GM12878 (cell line): ENCODE measurements around the gene LPCAT4. TPM values are rescaled to one million over a fixed set of nuclear protein-coding genes. Genes with fewer than 3 reads are reported as not detected.

Source experiments
- BMI1 ChIP-seq: fragments of 450-650 bp; IDR thresholded peaks from 2 replicates; pipeline ENCODE4 v1.6.1; 2016; ENCODE audit warnings: mild to moderate bottlenecking, moderate library complexity, borderline replicate concordance
- CBX3 ChIP-seq: fragments of 200-600 bp; sonication (generic); IDR thresholded peaks from 2 replicates; pipeline ENCODE4 v1.6.1; 2016; ENCODE audit warnings: low read depth, borderline replicate concordance
- CHD1 ChIP-seq: IDR thresholded peaks from 2 replicates; pipeline ENCODE4 v1.6.1; 2012; ENCODE audit warnings: low read depth, low read length, improper control_type of control experiment
- CHD2 ChIP-seq: IDR thresholded peaks from 2 replicates; pipeline ENCODE4 v1.6.1; 2011; ENCODE audit warnings: low read depth, low read length, improper control_type of control experiment, borderline replicate concordance
- JUND ChIP-seq: IDR thresholded peaks from 2 replicates; pipeline ENCODE4 v1.6.1; 2012; ENCODE audit warnings: low read depth, mild to moderate bottlenecking, low read length, improper control_type of control experiment, moderate library complexity
- KLF5 ChIP-seq: fragments of 450-650 bp; IDR thresholded peaks from 2 replicates; pipeline ENCODE4 v1.6.1; 2014; ENCODE audit warnings: mild to moderate bottlenecking; ENCODE audit not compliant: partially characterized antibody
- MTA2 ChIP-seq: fragments of 450-650 bp; IDR thresholded peaks from 2 replicates; pipeline ENCODE4 v1.6.1; 2016; ENCODE audit warnings: low read depth, mild to moderate bottlenecking, moderate library complexity
- RB1 ChIP-seq: fragments of 450-650 bp; formaldehyde crosslinking; IDR thresholded peaks from 2 replicates; pipeline ENCODE4 v1.6.1; 2017; ENCODE audit warnings: mild to moderate bottlenecking, borderline replicate concordance
- RCOR1 ChIP-seq: conservative IDR thresholded peaks from 2 replicates; pipeline ENCODE4 v1.6.1; 2012; ENCODE audit warnings: low read depth, low read length, improper control_type of control experiment
- SMAD5 ChIP-seq: IDR thresholded peaks from 2 replicates; pipeline ENCODE4 v1.6.1; 2016; ENCODE audit warnings: antibody characterized with exemption, low read depth
- SP1 ChIP-seq: IDR thresholded peaks from one replicate; pipeline ENCODE4 v1.6.1; 2011; ENCODE audit warnings: low read depth, low read length
- ZNF622 ChIP-seq: fragments of 450-650 bp; IDR thresholded peaks from 2 replicates; pipeline ENCODE4 v1.6.1; 2017; ENCODE audit warnings: mild to moderate bottlenecking, inconsistent platforms
- polyA plus RNA-seq, 11 experiments: library from polyadenylated mRNA; depleted of rRNA in 4 of 11; unstranded in 6 of 11; stranded (reverse) in 5 of 11; fragments of >200 nt; fragmentation: Nextera tagmentation in 4 of 11; fragmentation: Illumina TruSeq in 1 of 11; extraction: Ambion mirVana in 4 of 11; extraction: Trizol in 1 of 11; gene quantifications; 1 replicate in 1 of 11; 2 replicates in 10 of 11; pipeline versions ENCODE4 v1.2.1 to v1.2.3, GENCODE V29; 2011 to 2016; ENCODE audit warnings: inconsistent platforms in 2 of 11, missing spikeins in 2 of 11, low read depth in 1 of 11
- total RNA-seq, 4 experiments: library from RNA; depleted of rRNA in 3 of 4; stranded (reverse); fragments of >200 nt in 3 of 4; fragmentation: Illumina TruSeq in 1 of 4; extraction: Trizol in 1 of 4; gene quantifications; 2 replicates each; pipeline versions ENCODE4 v1.2.1 to v1.2.3, GENCODE V29; 2013 to 2021
- TF ChIP-seq, protein P1 (sequence below): fragments of 450-650 bp; IDR thresholded peaks from 2 replicates; pipeline ENCODE4 v1.6.1; 2017; ENCODE audit warnings: mild to moderate bottlenecking, moderate library complexity
- TF ChIP-seq, protein P2 (sequence below), 3 experiments: IDR thresholded peaks in 2 of 3; conservative IDR thresholded peaks in 1 of 3; 2 replicates each; pipeline ENCODE4 v1.5.1; 2011; ENCODE audit warnings: low read depth in 3 of 3, low read length in 3 of 3, mild to moderate bottlenecking in 3 of 3, control low read depth in 2 of 3, moderate library complexity in 2 of 3, inconsistent platforms in 1 of 3, mixed read lengths in 1 of 3; ENCODE audit not compliant: control insufficient read depth in 2 of 3, insufficient read depth in 1 of 3; ENCODE audit errors: extremely low read depth in 1 of 3
- TF ChIP-seq, protein P3 (sequence below): fragments of 450-650 bp; IDR thresholded peaks from 2 replicates; pipeline ENCODE4 v1.6.1; 2017; ENCODE audit warnings: borderline replicate concordance
- TF ChIP-seq, protein P4 (sequence below): fragments of 450-650 bp; formaldehyde crosslinking; IDR thresholded peaks from 2 replicates; pipeline ENCODE4 v1.5.0; 2022; ENCODE audit warnings: mild to moderate bottlenecking, missing genetic modification characterization
- TF ChIP-seq, protein P5 (sequence below): IDR thresholded peaks from 2 replicates; pipeline ENCODE4 v1.6.1; 2012; ENCODE audit warnings: low read depth, low read length, improper control_type of control experiment

Gene LPCAT4
- total and polyA plus RNA-seq, 10 of the 15 experiments (the other 5 are each of a cell fraction or from before 2014, with no cell fraction given), result 14.4 to 57.2 (median 33.0) TPM

DNA sequence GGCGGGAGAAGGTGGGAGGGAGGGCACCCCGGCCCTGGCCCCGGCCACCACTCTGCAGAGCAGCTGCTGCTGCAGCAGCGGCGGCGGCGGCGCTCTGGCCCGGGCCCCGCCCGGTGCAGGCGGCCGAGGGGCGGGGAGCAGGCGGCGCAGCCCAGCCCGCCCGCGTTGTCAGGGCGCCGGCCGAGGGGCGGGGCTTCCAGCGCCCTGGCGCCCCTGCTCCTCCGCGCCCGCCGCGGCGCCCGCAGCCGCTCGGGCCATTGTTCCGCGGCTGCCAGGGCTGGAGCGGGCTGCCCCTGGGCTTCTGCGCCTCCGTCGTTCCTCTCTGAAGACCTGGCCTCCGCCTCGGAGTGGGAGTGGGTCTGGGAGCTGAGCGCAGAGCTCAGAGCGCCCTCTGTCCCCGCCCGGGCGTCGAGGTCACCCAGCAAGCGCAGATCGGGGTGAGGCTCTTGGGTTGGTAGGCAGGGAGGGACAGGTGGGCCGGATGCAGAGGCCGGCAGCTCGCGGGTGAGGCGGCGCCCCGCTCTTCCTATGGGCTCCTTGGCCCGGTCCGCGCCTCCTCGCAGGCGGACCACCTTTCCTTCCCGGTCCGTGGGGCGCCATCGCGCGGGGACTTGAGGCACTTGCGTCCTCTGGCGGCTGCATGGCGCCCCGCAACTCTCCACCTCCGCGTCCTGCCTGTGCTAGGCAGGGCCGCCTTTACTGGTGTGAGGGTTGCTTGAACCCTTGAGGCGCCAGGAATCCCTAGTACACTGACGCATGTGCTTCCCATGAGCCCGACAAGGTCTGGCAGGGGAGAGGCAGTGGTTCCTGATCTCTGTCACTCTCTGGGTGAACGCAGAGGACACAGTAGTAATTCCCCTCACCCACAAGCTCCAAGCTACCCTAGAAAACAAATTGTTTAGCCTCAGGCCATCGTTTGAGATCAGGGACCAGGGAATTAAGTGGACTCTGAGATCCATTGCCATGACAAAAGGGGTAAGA is at the start of gene LPCAT4 (continued):
- TF ChIP-seq, protein P1, sequence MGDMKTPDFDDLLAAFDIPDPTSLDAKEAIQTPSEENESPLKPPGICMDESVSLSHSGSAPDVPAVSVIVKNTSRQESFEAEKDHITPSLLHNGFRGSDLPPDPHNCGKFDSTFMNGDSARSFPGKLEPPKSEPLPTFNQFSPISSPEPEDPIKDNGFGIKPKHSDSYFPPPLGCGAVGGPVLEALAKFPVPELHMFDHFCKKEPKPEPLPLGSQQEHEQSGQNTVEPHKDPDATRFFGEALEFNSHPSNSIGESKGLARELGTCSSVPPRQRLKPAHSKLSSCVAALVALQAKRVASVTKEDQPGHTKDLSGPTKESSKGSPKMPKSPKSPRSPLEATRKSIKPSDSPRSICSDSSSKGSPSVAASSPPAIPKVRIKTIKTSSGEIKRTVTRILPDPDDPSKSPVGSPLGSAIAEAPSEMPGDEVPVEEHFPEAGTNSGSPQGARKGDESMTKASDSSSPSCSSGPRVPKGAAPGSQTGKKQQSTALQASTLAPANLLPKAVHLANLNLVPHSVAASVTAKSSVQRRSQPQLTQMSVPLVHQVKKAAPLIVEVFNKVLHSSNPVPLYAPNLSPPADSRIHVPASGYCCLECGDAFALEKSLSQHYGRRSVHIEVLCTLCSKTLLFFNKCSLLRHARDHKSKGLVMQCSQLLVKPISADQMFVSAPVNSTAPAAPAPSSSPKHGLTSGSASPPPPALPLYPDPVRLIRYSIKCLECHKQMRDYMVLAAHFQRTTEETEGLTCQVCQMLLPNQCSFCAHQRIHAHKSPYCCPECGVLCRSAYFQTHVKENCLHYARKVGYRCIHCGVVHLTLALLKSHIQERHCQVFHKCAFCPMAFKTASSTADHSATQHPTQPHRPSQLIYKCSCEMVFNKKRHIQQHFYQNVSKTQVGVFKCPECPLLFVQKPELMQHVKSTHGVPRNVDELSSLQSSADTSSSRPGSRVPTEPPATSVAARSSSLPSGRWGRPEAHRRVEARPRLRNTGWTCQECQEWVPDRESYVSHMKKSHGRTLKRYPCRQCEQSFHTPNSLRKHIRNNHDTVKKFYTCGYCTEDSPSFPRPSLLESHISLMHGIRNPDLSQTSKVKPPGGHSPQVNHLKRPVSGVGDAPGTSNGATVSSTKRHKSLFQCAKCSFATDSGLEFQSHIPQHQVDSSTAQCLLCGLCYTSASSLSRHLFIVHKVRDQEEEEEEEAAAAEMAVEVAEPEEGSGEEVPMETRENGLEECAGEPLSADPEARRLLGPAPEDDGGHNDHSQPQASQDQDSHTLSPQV, result no peak; the same call in 1 of the 2 replicates
- TF ChIP-seq RCOR1, result no peak
- no peak for TF ChIP-seq ZNF622
- TF ChIP-seq, protein P2, sequence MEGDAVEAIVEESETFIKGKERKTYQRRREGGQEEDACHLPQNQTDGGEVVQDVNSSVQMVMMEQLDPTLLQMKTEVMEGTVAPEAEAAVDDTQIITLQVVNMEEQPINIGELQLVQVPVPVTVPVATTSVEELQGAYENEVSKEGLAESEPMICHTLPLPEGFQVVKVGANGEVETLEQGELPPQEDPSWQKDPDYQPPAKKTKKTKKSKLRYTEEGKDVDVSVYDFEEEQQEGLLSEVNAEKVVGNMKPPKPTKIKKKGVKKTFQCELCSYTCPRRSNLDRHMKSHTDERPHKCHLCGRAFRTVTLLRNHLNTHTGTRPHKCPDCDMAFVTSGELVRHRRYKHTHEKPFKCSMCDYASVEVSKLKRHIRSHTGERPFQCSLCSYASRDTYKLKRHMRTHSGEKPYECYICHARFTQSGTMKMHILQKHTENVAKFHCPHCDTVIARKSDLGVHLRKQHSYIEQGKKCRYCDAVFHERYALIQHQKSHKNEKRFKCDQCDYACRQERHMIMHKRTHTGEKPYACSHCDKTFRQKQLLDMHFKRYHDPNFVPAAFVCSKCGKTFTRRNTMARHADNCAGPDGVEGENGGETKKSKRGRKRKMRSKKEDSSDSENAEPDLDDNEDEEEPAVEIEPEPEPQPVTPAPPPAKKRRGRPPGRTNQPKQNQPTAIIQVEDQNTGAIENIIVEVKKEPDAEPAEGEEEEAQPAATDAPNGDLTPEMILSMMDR (IDR thresholded peaks at IDR 0.05 in 2 of 3, conservative IDR thresholded peaks at IDR 0.05 in 1 of 3; ENCODE audit: control insufficient read depth in 2 of 3, extremely low read depth in 1 of 3, insufficient read depth in 1 of 3, low read depth in 3 of 3, low read length in 3 of 3), result peak; percentile 89 to 96 (median 95); a peak in 5 of 6 replicates
- TF ChIP-seq CBX3, result no peak
- TF ChIP-seq BMI1, result no peak
- TF ChIP-seq JUND, result no peak
- TF ChIP-seq, protein P3, sequence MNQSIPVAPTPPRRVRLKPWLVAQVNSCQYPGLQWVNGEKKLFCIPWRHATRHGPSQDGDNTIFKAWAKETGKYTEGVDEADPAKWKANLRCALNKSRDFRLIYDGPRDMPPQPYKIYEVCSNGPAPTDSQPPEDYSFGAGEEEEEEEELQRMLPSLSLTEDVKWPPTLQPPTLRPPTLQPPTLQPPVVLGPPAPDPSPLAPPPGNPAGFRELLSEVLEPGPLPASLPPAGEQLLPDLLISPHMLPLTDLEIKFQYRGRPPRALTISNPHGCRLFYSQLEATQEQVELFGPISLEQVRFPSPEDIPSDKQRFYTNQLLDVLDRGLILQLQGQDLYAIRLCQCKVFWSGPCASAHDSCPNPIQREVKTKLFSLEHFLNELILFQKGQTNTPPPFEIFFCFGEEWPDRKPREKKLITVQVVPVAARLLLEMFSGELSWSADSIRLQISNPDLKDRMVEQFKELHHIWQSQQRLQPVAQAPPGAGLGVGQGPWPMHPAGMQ, result no peak
- no peak for TF ChIP-seq CHD1
- no peak for TF ChIP-seq MTA2
- TF ChIP-seq SP1, result no peak
- peak; percentile 66 for TF ChIP-seq KLF5
- TF ChIP-seq, protein P4, sequence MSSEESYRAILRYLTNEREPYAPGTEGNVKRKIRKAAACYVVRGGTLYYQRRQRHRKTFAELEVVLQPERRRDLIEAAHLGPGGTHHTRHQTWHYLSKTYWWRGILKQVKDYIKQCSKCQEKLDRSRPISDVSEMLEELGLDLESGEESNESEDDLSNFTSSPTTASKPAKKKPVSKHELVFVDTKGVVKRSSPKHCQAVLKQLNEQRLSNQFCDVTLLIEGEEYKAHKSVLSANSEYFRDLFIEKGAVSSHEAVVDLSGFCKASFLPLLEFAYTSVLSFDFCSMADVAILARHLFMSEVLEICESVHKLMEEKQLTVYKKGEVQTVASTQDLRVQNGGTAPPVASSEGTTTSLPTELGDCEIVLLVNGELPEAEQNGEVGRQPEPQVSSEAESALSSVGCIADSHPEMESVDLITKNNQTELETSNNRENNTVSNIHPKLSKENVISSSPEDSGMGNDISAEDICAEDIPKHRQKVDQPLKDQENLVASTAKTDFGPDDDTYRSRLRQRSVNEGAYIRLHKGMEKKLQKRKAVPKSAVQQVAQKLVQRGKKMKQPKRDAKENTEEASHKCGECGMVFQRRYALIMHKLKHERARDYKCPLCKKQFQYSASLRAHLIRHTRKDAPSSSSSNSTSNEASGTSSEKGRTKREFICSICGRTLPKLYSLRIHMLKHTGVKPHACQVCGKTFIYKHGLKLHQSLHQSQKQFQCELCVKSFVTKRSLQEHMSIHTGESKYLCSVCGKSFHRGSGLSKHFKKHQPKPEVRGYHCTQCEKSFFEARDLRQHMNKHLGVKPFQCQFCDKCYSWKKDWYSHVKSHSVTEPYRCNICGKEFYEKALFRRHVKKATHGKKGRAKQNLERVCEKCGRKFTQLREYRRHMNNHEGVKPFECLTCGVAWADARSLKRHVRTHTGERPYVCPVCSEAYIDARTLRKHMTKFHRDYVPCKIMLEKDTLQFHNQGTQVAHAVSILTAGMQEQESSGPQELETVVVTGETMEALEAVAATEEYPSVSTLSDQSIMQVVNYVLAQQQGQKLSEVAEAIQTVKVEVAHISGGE (CRISPR knock-in tag), result no peak
- TF ChIP-seq RB1, result peak; percentile 92; the same call in 1 of the 2 replicates
- peak; percentile 49; the same call in 1 of the 2 replicates for TF ChIP-seq SMAD5
- TF ChIP-seq, protein P5, sequence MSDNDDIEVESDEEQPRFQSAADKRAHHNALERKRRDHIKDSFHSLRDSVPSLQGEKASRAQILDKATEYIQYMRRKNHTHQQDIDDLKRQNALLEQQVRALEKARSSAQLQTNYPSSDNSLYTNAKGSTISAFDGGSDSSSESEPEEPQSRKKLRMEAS, result no peak; the same call in 1 of the 2 replicates
- TF ChIP-seq CHD2, result 0 out of 2 replicates have a peak, but pooled peaks have one; percentile 22
